SJSA1 (cell line): ENCODE results near the gene RPS6KA3. TPM values are rescaled to one million over a fixed set of nuclear protein-coding genes. Genes with fewer than 3 reads are reported as not detected.
"Not testable (repeated sequence)": the region's sequence is repeated elsewhere in the genome, so short reads cannot be mapped to it uniquely, and the experiment has no call there.

Experiments used
- DNase-seq, 2 experiments: peaks; one replicate each; pipeline ENCODE4 v3.0.0-alpha.2; 2015 to 2020; ENCODE audit warnings: low spot score in 2 of 2, low read depth in 1 of 2
- H3K27ac ChIP-seq: fragments of 250-450 bp; sonication (Bioruptor Pico); 2 replicates; pipeline ENCODE4 v1.5.1; 2020; ENCODE audit warnings: mild to moderate bottlenecking, moderate library complexity
- H3K27me3 ChIP-seq: fragments of 250-450 bp; sonication (Bioruptor Pico); replicated peaks from 2 replicates; pipeline ENCODE4 v1.5.1; 2020; ENCODE audit warnings: mild to moderate bottlenecking, moderate library complexity
- H3K36me3 ChIP-seq: fragments of 250-450 bp; sonication (Bioruptor Pico); 2 replicates; pipeline ENCODE4 v1.5.1; 2020; ENCODE audit warnings: mild to moderate bottlenecking
- H3K4me1 ChIP-seq: fragments of 250-450 bp; sonication (Bioruptor Pico); replicated peaks from 2 replicates; pipeline ENCODE4 v1.6.1; 2021; ENCODE audit warnings: mild to moderate bottlenecking
- H3K4me3 ChIP-seq: fragments of 250-450 bp; sonication (Bioruptor Pico); 2 replicates; pipeline ENCODE4 v1.5.1; 2020; ENCODE audit warnings: mild to moderate bottlenecking
- H3K9me3 ChIP-seq: fragments of 250-450 bp; sonication (Bioruptor Pico); replicated peaks from 2 replicates; pipeline ENCODE4 v1.5.1; 2020; ENCODE audit warnings: mild to moderate bottlenecking
- total RNA-seq: library from RNA; depleted of rRNA; stranded (reverse); fragments of >200 nt; shearing (Covaris generic); gene quantifications from 2 replicates; pipeline ENCODE4 v1.2.3, GENCODE V29; 2014

Gene RPS6KA3
- total RNA-seq, 1 experiment from 2014 or later: 43.8 TPM

GRCh38 chrX:20181598-20182329 is 84.9 kb downstream of the RPS6KA3 start:
- Histone ChIP-seq H3K9me3 (no peaks in the 10 kb centered on the region), H3K27ac (0 out of 2 replicates have a peak overlapping the region, but pooled peaks have one; percentile 11), H3K4me1 (peaks cover 6% of the 10 kb centered on the region), H3K4me3 (no peak overlapping the region), H3K27me3 (no peaks in the 10 kb centered on the region), H3K36me3 (0 out of 2 replicates have a peak, but pooled peaks cover 3% of the 10 kb centered on the region)
- DNase-seq: no peak

- Histone ChIP-seq H3K4me3 (no peak overlapping the region), H3K9me3 (no peaks in the 10 kb centered on the region), H3K4me1 (peaks cover 6% of the 10 kb centered on the region), H3K27me3 (no peaks in the 10 kb centered on the region), H3K36me3 (peaks cover 12% of the 10 kb centered on the region), H3K27ac (no peak overlapping the region)
- DNase-seq: no peak
These were observed 89.6 kb downstream of the RPS6KA3 start for GRCh38 chrX:20177093-20177492.

GRCh38 chrX:20173856-20174255 is 92.9 kb downstream of the RPS6KA3 start:
- Histone ChIP-seq H3K36me3 (peaks cover 12% of the 10 kb centered on the region), H3K9me3 (no peaks in the 10 kb centered on the region), H3K4me3 (no peak overlapping the region), H3K27ac (no peak overlapping the region), H3K4me1 (no peaks in the 10 kb centered on the region), H3K27me3 (no peaks in the 10 kb centered on the region)
- DNase-seq: no peak

- Histone ChIP-seq H3K4me1 (no peaks in the 10 kb centered on the region), H3K9me3 (no peaks in the 10 kb centered on the region), H3K36me3 (peaks cover 14% of the 10 kb centered on the region), H3K4me3 (no peak overlapping the region), H3K27ac (no peak overlapping the region), H3K27me3 (no peaks in the 10 kb centered on the region)
- DNase-seq: no peak
These were observed 93.4 kb downstream of the RPS6KA3 start for GRCh38 chrX:20173313-20173712.

- Histone ChIP-seq H3K9me3 (no peaks in the 10 kb centered on the region), H3K27ac (no peak overlapping the region), H3K27me3 (no peaks in the 10 kb centered on the region), H3K36me3 (peaks cover 16% of the 10 kb centered on the region), H3K4me3 (no peak overlapping the region), H3K4me1 (no peaks in the 10 kb centered on the region)
- DNase-seq: no peak
These were observed 94.8 kb downstream of the RPS6KA3 start for GRCh38 chrX:20171887-20172286.

- peaks cover 13% of the 10 kb centered on the region for H3K36me3 ChIP-seq
These were observed 104.2 kb downstream of the RPS6KA3 start for GRCh38 chrX:20162516-20162915.

GRCh38 chrX:20159797-20160385 is 106.8 kb downstream of the RPS6KA3 start:
- H3K27ac ChIP-seq: no peak overlapping the region
- H3K27me3 ChIP-seq: no peaks in the 10 kb centered on the region
- no peaks in the 10 kb centered on the region for H3K4me1 ChIP-seq
- no peak overlapping the region for H3K4me3 ChIP-seq
- no peaks in the 10 kb centered on the region for H3K9me3 ChIP-seq
- H3K36me3 ChIP-seq: peaks cover 10% of the 10 kb centered on the region; the same call in 1 of the 2 replicates
- no peak for DNase-seq

More at GRCh38 chrX:20162516-20162915, 104.2 kb downstream of the RPS6KA3 start:
- not testable (repeated sequence) for H3K4me1 ChIP-seq, H3K9me3 ChIP-seq, H3K4me3 ChIP-seq, H3K27me3 ChIP-seq, DNase-seq, H3K27ac ChIP-seq

- Histone ChIP-seq H3K9me3 (no peaks in the 10 kb centered on the region), H3K4me3 (no peak overlapping the region), H3K27me3 (no peaks in the 10 kb centered on the region), H3K36me3 (peaks cover 7% of the 10 kb centered on the region; the same call in 1 of the 2 replicates), H3K27ac (no peak overlapping the region), H3K4me1 (no peaks in the 10 kb centered on the region)
- no peak for DNase-seq
These were observed 115.0 kb downstream of the RPS6KA3 start for GRCh38 chrX:20151689-20152088.

GRCh38 chrX:20149326-20149725 is 117.4 kb downstream of the RPS6KA3 start:
- H3K27ac ChIP-seq: no peak overlapping the region
- no peaks in the 10 kb centered on the region for H3K27me3 ChIP-seq
- H3K4me3 ChIP-seq: no peak overlapping the region
- H3K4me1 ChIP-seq: no peaks in the 10 kb centered on the region
- DNase-seq: no peak
- no peaks in the 10 kb centered on the region for H3K9me3 ChIP-seq
- peaks cover 1% of the 10 kb centered on the region; the same call in 1 of the 2 replicates for H3K36me3 ChIP-seq

- no peaks in the 10 kb centered on the region for H3K4me1 ChIP-seq
- no peak overlapping the region for H3K27ac ChIP-seq
- H3K27me3 ChIP-seq: no peaks in the 10 kb centered on the region
- no peaks in the 10 kb centered on the region for H3K36me3 ChIP-seq
- H3K9me3 ChIP-seq: no peaks in the 10 kb centered on the region
- no peak overlapping the region for H3K4me3 ChIP-seq
- no peak for DNase-seq
These were observed 119.1 kb downstream of the RPS6KA3 start for GRCh38 chrX:20147561-20147960.

- DNase-seq: no peak
- no peaks in the 10 kb centered on the region for H3K9me3 ChIP-seq
- no peaks in the 10 kb centered on the region for H3K4me1 ChIP-seq
- H3K27me3 ChIP-seq: no peaks in the 10 kb centered on the region
- H3K36me3 ChIP-seq: peaks cover 11% of the 10 kb centered on the region
- no peak overlapping the region for H3K27ac ChIP-seq
- H3K4me3 ChIP-seq: no peak overlapping the region
These were observed 122.2 kb downstream of the RPS6KA3 start for GRCh38 chrX:20144491-20144890.

GRCh38 chrX:20143561-20143960 is 123.1 kb downstream of the RPS6KA3 start:
- Histone ChIP-seq H3K4me1 (no peaks in the 10 kb centered on the region), H3K36me3 (peaks cover 19% of the 10 kb centered on the region), H3K9me3 (no peaks in the 10 kb centered on the region), H3K27me3 (no peaks in the 10 kb centered on the region), H3K27ac (no peak overlapping the region), H3K4me3 (no peak overlapping the region)
- no peak for DNase-seq

- no peak overlapping the region for H3K4me3 ChIP-seq
- H3K36me3 ChIP-seq: peaks cover 22% of the 10 kb centered on the region
- H3K4me1 ChIP-seq: no peaks in the 10 kb centered on the region
- H3K9me3 ChIP-seq: no peaks in the 10 kb centered on the region
- H3K27ac ChIP-seq: no peak overlapping the region
- no peaks in the 10 kb centered on the region for H3K27me3 ChIP-seq
- no peak for DNase-seq
These were observed 123.6 kb downstream of the RPS6KA3 start for GRCh38 chrX:20143111-20143510.
